Lower leg skin (tissue), 4 donors: ENCODE results near the gene KLK7. TPM values are rescaled to one million over a fixed set of nuclear protein-coding genes. Genes with fewer than 3 reads are reported as not detected.

ENCODE experiments used
- DNase-seq, 2 donors: peaks; one replicate each; pipeline ENCODE4 v3.0.0-alpha.2; 2019; ENCODE audit warnings: low spot score in 2 of 2
- H3K4me3 ChIP-seq: fragments of 200-600 bp; sonication (generic); 2 replicates; pipeline ENCODE4 v1.5.1; 2017; ENCODE audit warnings: mild to moderate bottlenecking, low read depth; ENCODE audit not compliant: poor library complexity, severe bottlenecking
- POLR2A ChIP-seq, 2 donors: fragments of 450-650 bp; IDR thresholded peaks; one replicate each; pipeline ENCODE4 v1.6.1; 2016 to 2017; ENCODE audit warnings: antibody characterized with exemption in 2 of 2, mild to moderate bottlenecking in 1 of 2, moderate library complexity in 1 of 2
- WGBS, 2 donors: methylation state at CpG; one replicate each; pipeline ENCODE4 v1.1.5; 2018; 5-methylcytosine and 5-hydroxymethylcytosine counted together
- intact Hi-C: fragments of 100-400 bp; cut with DNase I; formaldehyde crosslinking; loops from one replicate; pipeline ENCODE4 v1.15.0; 2023; ENCODE audit warnings: low total_unique reads
- total RNA-seq, 4 donors: library from RNA; depleted of rRNA; stranded (reverse); fragments of >200 nt; gene quantifications; one replicate each; pipeline ENCODE4 v1.1.0, GENCODE V29; 2016
- TF ChIP-seq, protein P1 (sequence below), 3 donors: fragments of 450-650 bp; IDR thresholded peaks; one replicate each; pipeline ENCODE4 v1.5.1; 2016; ENCODE audit warnings: antibody characterized with exemption in 3 of 3, mild to moderate bottlenecking in 3 of 3, moderate library complexity in 2 of 3

Gene KLK7
- total RNA-seq, 4 donors from 2014 or later, result 206 to 251 (median 224) TPM

DNA sequence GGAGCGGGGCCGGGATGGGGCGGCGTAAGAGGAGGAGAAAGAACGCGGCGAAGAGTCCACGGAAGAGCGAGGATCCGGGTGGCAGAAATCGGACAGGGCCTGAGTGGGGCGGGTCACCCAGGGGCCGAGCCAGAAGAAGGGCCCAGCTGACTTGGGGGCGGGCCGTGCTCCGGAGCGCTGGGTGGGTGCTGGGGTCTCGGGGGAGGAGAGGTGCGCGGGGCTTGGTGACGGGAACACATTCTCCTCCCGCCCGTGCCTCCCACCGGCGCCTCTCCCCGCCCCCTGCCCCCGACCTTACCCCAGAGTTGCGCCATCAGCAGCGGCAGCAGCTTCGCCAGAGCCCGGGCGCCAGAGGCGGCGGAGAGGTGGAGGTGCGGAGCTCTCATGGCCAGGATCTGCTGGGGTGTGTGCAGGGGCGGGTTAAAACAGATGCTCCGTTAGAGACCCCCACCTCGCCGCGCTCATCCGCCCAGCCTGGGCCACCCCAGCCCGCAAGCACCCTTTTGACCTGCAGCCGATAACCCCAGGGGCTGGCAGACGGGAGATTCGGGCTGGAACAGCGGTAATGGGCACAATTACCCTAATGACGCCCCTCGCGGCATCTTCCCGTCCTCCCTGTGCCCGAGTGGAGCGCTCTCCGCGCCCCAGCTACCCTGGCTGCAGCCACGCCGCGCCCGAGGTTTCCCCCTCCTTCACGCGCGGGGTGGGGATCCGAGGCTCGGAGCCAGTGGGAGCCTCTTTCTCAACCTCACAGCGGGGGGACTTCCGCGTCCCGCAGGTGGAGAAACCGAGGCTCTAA lies 35.2 kb upstream of the KLK7 start:
- DNase-seq, result no peak
- no peak for TF ChIP-seq POLR2A (IDR thresholded peaks at IDR 0.05)
- TF ChIP-seq, protein P1, sequence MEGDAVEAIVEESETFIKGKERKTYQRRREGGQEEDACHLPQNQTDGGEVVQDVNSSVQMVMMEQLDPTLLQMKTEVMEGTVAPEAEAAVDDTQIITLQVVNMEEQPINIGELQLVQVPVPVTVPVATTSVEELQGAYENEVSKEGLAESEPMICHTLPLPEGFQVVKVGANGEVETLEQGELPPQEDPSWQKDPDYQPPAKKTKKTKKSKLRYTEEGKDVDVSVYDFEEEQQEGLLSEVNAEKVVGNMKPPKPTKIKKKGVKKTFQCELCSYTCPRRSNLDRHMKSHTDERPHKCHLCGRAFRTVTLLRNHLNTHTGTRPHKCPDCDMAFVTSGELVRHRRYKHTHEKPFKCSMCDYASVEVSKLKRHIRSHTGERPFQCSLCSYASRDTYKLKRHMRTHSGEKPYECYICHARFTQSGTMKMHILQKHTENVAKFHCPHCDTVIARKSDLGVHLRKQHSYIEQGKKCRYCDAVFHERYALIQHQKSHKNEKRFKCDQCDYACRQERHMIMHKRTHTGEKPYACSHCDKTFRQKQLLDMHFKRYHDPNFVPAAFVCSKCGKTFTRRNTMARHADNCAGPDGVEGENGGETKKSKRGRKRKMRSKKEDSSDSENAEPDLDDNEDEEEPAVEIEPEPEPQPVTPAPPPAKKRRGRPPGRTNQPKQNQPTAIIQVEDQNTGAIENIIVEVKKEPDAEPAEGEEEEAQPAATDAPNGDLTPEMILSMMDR (IDR thresholded peaks at IDR 0.05), result no peak
- H3K4me3 ChIP-seq, result no peak overlapping the region
- intact Hi-C loops, result loop anchor here (5.0 kb wide), 1 partner anchor 78 kb away; no protein-coding TSS in a partner anchor
- 2% methylated on average over 54 to 61 of the region's 68 CpGs for WGBS, 2 donors

DNA sequence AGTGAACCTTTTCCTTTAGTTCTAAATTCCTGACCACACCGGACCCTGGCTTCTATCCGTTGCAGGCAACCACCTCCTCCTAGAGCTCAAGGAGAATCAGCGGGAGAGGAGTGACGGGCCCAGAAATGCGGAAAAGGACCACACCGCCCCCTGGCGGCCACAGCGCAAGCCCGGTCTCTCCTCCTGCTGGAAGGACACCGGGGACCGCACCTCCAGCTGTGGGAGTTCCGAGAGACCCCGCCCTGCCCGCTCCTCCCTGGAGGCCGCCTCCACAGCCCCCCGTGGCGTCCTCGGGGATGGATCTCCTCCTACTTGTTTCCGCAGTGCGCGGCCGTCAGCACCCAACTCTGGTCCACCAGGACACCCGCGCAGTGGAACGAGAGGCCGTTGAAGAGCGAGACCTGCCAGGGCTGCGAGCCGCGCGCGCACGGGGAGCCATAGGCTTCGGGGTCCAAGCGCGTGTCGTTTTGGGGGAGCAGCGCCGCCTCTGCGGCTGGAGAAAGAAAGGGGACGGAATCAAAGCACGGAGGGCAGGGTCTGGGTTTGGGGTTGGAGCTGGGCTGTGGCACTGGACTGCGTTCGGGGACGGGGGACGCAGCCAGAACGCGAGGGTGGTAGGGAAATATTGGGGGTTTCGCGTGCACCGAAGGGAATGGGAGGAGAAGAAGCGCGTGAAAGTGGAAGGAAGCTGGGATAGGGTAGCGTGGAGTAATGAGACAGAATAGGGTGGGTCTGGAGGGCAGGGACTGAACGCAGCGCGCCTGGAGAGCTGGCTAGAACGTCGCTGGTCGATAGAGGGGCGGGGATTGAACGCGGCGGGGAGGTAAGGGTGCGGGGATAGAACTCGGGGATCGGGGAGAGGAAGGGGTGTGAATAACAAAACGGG lies 33.3 kb upstream of the KLK7 start:
- intact Hi-C loops, result loop anchor here (5.0 kb wide), 1 partner anchor 80 kb away; no protein-coding TSS in a partner anchor
- 1 to 2% methylated on average over 38 to 55 of the region's 68 CpGs for WGBS, 2 donors
- H3K4me3 ChIP-seq, result peak overlapping the region; percentile 27
- peak; percentile 52 to 93 for DNase-seq
- TF ChIP-seq POLR2A (IDR thresholded peaks at IDR 0.05), result no peak
- TF ChIP-seq, protein P1 (IDR thresholded peaks at IDR 0.05), result no peak

- H3K4me3 ChIP-seq, result no peak overlapping the region
- WGBS, 2 donors, result 77 to 80% methylated on average over 19 of the region's 19 CpGs
- DNase-seq, result no peak
- intact Hi-C loops, result loop anchor here (5.0 kb wide), 1 partner anchor 82 kb away; no protein-coding TSS in a partner anchor
- TF ChIP-seq POLR2A (IDR thresholded peaks at IDR 0.05), result no peak
- TF ChIP-seq, protein P1 (IDR thresholded peaks at IDR 0.05), result no peak
Observed at GRCh38 chr19:51015691-51016267, 32.1 kb upstream of the KLK7 start.

DNA sequence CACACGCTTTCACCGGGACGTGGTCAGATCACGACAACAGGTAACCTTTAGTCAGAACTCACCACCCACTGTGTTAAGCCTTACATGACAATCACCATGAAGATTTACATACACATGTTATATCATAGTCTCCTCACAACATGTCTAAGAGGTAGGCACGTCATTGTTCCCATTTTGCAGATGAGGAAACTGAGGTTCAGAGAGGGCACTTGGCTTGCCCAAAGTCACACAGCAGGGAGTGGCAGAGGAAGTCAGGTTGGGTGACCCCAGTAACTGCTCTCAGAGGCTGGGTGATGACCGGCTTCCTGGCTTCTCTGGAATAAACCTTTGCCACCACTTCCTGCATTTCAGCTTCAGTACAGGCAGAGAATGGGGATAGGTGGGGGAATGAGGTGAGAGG lies 30.5 kb upstream of the KLK7 start:
- TF ChIP-seq, protein P1 (IDR thresholded peaks at IDR 0.05), result no peak
- TF ChIP-seq POLR2A (IDR thresholded peaks at IDR 0.05), result no peak
- no peak for DNase-seq
- intact Hi-C loops, result loop anchor here (5.0 kb wide), 1 partner anchor 82 kb away; no protein-coding TSS in a partner anchor
- WGBS, 2 donors, result 90% methylated on average over 6 of the region's 6 CpGs
- no peak overlapping the region for H3K4me3 ChIP-seq

DNA sequence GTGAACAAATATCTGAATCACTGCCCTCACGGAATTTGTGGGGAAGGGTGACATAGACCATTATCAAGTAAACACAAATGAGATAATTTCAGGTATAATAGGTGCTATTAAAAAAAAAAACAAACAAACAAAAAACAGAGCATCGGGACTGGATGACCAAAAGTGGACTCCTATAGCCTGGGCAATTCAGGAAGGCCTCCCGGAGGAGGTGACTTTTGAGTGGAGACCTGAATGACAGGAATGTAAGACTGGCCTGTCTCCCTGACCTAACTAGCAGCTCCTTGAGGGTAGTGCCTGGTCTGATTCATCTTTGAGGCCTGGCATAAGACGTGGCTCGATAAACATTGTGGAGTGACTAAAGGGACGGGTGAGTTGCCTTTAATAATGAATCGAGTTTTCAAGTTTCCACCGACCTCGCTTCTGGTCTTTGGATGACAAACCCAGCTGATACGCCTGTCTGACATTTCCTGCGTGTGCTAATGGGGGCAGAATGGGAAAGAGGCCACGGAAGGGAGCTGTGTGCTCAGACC lies 29.0 kb upstream of the KLK7 start:
- H3K4me3 ChIP-seq, result no peak overlapping the region
- TF ChIP-seq, protein P1 (IDR thresholded peaks at IDR 0.05), result no peak
- TF ChIP-seq POLR2A (IDR thresholded peaks at IDR 0.05), result no peak
- no peak for DNase-seq
- intact Hi-C loops, result loop anchor here (5.0 kb wide), 1 partner anchor 80 kb away; no protein-coding TSS in a partner anchor
- 70 to 80% methylated on average over 12 of the region's 12 CpGs for WGBS, 2 donors
